SK-N-SH (cell line): Measurements from ENCODE around the gene PCDHB16.
"Not testable (repeated sequence)": the region's sequence is repeated elsewhere in the genome, so short reads cannot be mapped to it uniquely, and the experiment has no call there.

Experiments used
- CHD2 ChIP-seq: fragments of 150-350 bp; IDR thresholded peaks from 2 replicates; pipeline ENCODE4 v1.6.1; 2018; ENCODE audit warnings: low read length; ENCODE audit not compliant: partially characterized antibody
- CTCF ChIP-seq: fragments of 200-600 bp; sonication (generic); IDR thresholded peaks from 2 replicates; pipeline ENCODE4 v1.6.1; 2017; ENCODE audit warnings: antibody characterized with exemption, mild to moderate bottlenecking, moderate library complexity
- ELF1 ChIP-seq: IDR thresholded peaks from 2 replicates; pipeline ENCODE4 v1.4.0; 2012
- EZH2phosphoT487 ChIP-seq: fragments of 200-600 bp; sonication (generic); IDR thresholded peaks from 2 replicates; pipeline ENCODE4 v1.6.1; 2017; ENCODE audit warnings: low read depth, mixed run types, mild to moderate bottlenecking, antibody characterized with exemption, moderate library complexity, borderline replicate concordance
- GABPA ChIP-seq: IDR thresholded peaks from 2 replicates; pipeline ENCODE4 v1.4.0; 2012; ENCODE audit warnings: low read depth, mild to moderate bottlenecking
- IRF3 ChIP-seq: fragments of 150-350 bp; IDR thresholded peaks from 2 replicates; pipeline ENCODE4 v1.6.1; 2016; ENCODE audit warnings: mild to moderate bottlenecking, low read depth, low read length
- MAX ChIP-seq: IDR thresholded peaks from 2 replicates; pipeline ENCODE4 v1.4.0; 2012; ENCODE audit warnings: low read depth
- MXI1 ChIP-seq: IDR thresholded peaks from 2 replicates; pipeline ENCODE4 v1.6.1; 2012; ENCODE audit warnings: mild to moderate bottlenecking, low read depth, low read length, improper control_type of control experiment
- PBX3 ChIP-seq: IDR thresholded peaks from 2 replicates; pipeline ENCODE4; 2012
- RAD21 ChIP-seq: IDR thresholded peaks from 2 replicates; pipeline ENCODE4 v1.6.1; 2012; ENCODE audit warnings: mild to moderate bottlenecking, low read length
- REST ChIP-seq: IDR thresholded peaks from 2 replicates; pipeline ENCODE4 v1.6.1; 2012; ENCODE audit warnings: mild to moderate bottlenecking, low read depth, low read length, moderate library complexity
- SIN3A ChIP-seq: IDR thresholded peaks from 2 replicates; pipeline ENCODE4 v1.6.1; 2012; ENCODE audit warnings: low read depth, mild to moderate bottlenecking, low read length, moderate library complexity, borderline replicate concordance
- USF2 ChIP-seq: fragments of 150-350 bp; IDR thresholded peaks from 2 replicates; pipeline ENCODE4 v1.6.1; 2017; ENCODE audit warnings: antibody characterized with exemption, low read length, low read depth, borderline replicate concordance
- YY1 ChIP-seq: IDR thresholded peaks from 2 replicates; pipeline ENCODE4 v1.4.0; 2012; ENCODE audit warnings: low read depth, mild to moderate bottlenecking

- TF ChIP-seq ELF1, CTCF, PBX3, MXI1, CHD2, IRF3, USF2, RAD21, EZH2phosphoT487, REST, GABPA, MAX, SIN3A, YY1: not testable (repeated sequence)
These were observed 2.1 kb downstream of the PCDHB16 start for GRCh38 chr5:141184117-141184855.
